ENCODE measurements around the gene LRRC70. TPM values are rescaled to one million over a fixed set of nuclear protein-coding genes. Genes with fewer than 3 reads are reported as not detected.

Gene LRRC70
- polyA plus RNA-seq, 1 experiment: 0.71 TPM

DNA sequence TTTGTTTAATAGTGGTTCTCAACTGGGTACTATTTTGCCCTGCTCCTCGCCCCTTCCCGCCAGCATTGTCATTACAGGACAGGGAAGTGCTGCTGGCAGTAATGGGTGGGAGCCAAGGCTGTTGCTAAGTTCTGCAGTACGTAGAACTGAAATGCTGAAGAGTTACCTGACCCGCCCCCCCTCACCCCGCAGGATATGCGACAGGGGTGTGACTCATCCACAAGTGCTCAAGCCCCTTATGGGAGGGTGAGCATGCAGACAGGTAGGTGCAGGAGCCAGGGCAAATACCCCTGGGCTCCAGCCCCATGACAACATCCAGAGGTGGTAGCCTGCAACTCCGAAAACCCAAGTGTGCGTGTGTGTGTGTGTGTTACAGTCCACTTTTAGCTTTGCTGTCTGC is 35.7 kb downstream of the LRRC70 start:
- CTCF ChIA-PET: no interaction called here
- TF ChIP-seq, protein P1, sequence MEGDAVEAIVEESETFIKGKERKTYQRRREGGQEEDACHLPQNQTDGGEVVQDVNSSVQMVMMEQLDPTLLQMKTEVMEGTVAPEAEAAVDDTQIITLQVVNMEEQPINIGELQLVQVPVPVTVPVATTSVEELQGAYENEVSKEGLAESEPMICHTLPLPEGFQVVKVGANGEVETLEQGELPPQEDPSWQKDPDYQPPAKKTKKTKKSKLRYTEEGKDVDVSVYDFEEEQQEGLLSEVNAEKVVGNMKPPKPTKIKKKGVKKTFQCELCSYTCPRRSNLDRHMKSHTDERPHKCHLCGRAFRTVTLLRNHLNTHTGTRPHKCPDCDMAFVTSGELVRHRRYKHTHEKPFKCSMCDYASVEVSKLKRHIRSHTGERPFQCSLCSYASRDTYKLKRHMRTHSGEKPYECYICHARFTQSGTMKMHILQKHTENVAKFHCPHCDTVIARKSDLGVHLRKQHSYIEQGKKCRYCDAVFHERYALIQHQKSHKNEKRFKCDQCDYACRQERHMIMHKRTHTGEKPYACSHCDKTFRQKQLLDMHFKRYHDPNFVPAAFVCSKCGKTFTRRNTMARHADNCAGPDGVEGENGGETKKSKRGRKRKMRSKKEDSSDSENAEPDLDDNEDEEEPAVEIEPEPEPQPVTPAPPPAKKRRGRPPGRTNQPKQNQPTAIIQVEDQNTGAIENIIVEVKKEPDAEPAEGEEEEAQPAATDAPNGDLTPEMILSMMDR (IDR thresholded peaks at IDR 0.05; ENCODE audit: low read depth, low read length): no peak
- Histone ChIP-seq H3K9me3 (ENCODE audit: control insufficient read depth, insufficient read depth, low read length) (no peaks in the 10 kb centered on the region), H3K27ac (ENCODE audit: low read depth, low read length) (no peak overlapping the region), H3K4me3 (ENCODE audit: low read depth, low read length) (no peak overlapping the region), H3K27me3 (ENCODE audit: control insufficient read depth, insufficient read depth, low read length) (no peaks in the 10 kb centered on the region)
- DNase-seq (ENCODE audit: low read depth, low spot score): no peak
- POLR2A ChIA-PET: no interaction called here

DNA sequence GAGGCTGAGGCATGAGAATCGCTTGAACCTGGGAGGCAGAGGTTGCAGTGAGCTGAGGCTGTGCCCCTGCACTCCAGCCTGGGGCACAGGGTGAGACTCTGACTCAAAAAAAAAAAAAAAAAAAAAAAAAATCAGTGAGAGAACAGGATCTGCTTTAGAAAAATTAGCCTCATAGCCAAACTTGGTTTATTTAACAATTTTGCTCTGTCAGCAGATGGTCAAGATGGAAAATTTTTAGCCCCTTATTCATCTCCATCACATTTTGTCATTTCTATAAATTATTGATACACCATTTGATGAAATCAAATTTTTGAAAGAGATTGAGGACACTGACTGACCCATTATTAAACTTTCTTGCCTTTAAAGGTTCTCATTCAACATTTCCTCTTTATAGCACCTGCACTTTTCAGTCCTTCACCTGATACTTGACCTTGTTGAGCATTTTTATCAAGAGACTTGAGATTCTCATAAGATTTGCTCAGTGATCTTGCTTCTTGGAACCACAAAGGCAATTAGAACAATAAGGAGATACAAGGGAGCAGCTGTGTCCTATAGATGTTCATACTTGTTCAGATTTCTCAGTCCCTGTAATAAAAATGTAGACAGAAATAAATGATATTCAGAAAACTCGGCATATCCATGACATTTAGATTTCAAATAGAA is 38.1 kb downstream of the LRRC70 start:
- H3K4me3 ChIP-seq (ENCODE audit: low read depth, low read length): no peak overlapping the region
- H3K27me3 ChIP-seq (ENCODE audit: control insufficient read depth, insufficient read depth, low read length): no peaks in the 10 kb centered on the region
- CTCF ChIA-PET: no interaction called here
- H3K27ac ChIP-seq (ENCODE audit: low read depth, low read length): no peak overlapping the region
- no peaks in the 10 kb centered on the region for H3K9me3 ChIP-seq (ENCODE audit: control insufficient read depth, insufficient read depth, low read length)
- no peak for DNase-seq (ENCODE audit: low read depth, low spot score)
- POLR2A ChIA-PET: no interaction called here
- TF ChIP-seq, protein P1 (IDR thresholded peaks at IDR 0.05; ENCODE audit: low read depth, low read length): no peak

DNA sequence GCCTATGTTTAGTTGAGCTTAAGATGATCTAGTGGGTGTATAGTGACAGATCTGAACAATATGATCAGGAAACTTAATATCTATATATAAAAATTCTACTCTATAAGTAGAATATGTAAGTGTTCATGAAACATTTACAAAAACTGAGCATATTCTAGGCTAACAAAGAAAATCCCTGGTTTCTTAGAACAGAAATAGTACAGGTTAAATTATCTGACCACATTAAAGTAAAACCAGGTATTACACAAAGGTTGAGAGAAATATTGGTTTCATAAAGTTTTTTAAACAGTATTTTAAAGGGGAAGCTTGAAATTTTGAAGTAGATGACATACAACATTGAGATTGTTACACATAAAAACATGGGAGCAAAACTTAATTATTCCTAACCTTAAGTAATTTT is 39.3 kb downstream of the LRRC70 start:
- Histone ChIP-seq H3K4me3 (ENCODE audit: low read depth, low read length) (no peak overlapping the region), H3K27me3 (ENCODE audit: control insufficient read depth, insufficient read depth, low read length) (no peaks in the 10 kb centered on the region), H3K27ac (ENCODE audit: low read depth, low read length) (no peak overlapping the region), H3K9me3 (ENCODE audit: control insufficient read depth, insufficient read depth, low read length) (no peaks in the 10 kb centered on the region)
- TF ChIP-seq, protein P1 (IDR thresholded peaks at IDR 0.05; ENCODE audit: low read depth, low read length): no peak
- no peak for DNase-seq (ENCODE audit: low read depth, low spot score)
- CTCF ChIA-PET: no interaction called here
- POLR2A ChIA-PET: no interaction called here

- ChIA-PET CTCF (no interaction called here), POLR2A (no interaction called here)
- no peaks in the 10 kb centered on the region for H3K9me3 ChIP-seq (ENCODE audit: control insufficient read depth, insufficient read depth, low read length)
- TF ChIP-seq, protein P1 (IDR thresholded peaks at IDR 0.05; ENCODE audit: low read depth, low read length): no peak
- DNase-seq (ENCODE audit: low read depth, low spot score): no peak
- no peak overlapping the region for H3K4me3 ChIP-seq (ENCODE audit: low read depth, low read length)
- H3K27me3 ChIP-seq (ENCODE audit: control insufficient read depth, insufficient read depth, low read length): no peaks in the 10 kb centered on the region
- no peak overlapping the region for H3K27ac ChIP-seq (ENCODE audit: low read depth, low read length)
Observed at GRCh38 chr5:62620761-62621160, 42.1 kb downstream of the LRRC70 start.

DNA sequence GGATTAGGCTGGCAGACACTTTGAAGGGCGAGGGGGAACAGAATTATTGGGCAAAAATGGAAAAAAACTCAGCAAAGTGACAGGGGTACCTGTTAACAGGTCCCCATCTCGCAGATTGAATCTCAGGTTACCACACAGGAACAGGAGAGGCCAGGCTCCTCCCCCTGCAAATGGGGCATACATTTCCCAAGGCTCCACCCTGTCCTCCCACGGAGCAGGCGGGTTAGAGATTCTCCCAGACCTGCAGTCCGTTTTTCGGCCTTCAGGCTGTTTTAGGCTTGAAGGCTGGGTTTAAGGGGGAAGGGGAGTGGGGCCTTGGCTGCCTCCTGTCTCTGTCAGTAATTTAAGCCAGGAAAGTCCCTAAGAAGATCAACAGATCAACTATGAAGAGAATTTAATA is 42.7 kb downstream of the LRRC70 start:
- ChIA-PET CTCF (no interaction called here), POLR2A (no interaction called here)
- no peak overlapping the region for H3K4me3 ChIP-seq (ENCODE audit: low read depth, low read length)
- no peaks in the 10 kb centered on the region for H3K27me3 ChIP-seq (ENCODE audit: control insufficient read depth, insufficient read depth, low read length)
- no peak overlapping the region for H3K27ac ChIP-seq (ENCODE audit: low read depth, low read length)
- TF ChIP-seq, protein P1 (IDR thresholded peaks at IDR 0.05; ENCODE audit: low read depth, low read length): no peak
- DNase-seq (ENCODE audit: low read depth, low spot score): no peak
- H3K9me3 ChIP-seq (ENCODE audit: control insufficient read depth, insufficient read depth, low read length): no peaks in the 10 kb centered on the region

All from AG04450 (cell line).